GM10266 (cell line): ENCODE data around the gene HLCS.
A peak's percentile ranks its signal among the peaks of the same experiment; 100 is the strongest.

ENCODE experiments used
- DNase-seq: peaks from one replicate; pipeline ENCODE4 v3.0.0; 2012; ENCODE audit errors: extremely low spot score
- CTCF ChIP-seq: IDR thresholded peaks from 2 replicates; pipeline ENCODE4 v1.5.1; 2012; ENCODE audit warnings: mild to moderate bottlenecking, low read depth; ENCODE audit not compliant: control insufficient read depth, insufficient read depth; ENCODE audit errors: missing control alignments

The HLCS gene

GRCh38 chr21:36859744-36860501 is 106.5 kb downstream of the HLCS start:
- DNase-seq: peak; percentile 36
- no peak for TF ChIP-seq CTCF

DNA sequence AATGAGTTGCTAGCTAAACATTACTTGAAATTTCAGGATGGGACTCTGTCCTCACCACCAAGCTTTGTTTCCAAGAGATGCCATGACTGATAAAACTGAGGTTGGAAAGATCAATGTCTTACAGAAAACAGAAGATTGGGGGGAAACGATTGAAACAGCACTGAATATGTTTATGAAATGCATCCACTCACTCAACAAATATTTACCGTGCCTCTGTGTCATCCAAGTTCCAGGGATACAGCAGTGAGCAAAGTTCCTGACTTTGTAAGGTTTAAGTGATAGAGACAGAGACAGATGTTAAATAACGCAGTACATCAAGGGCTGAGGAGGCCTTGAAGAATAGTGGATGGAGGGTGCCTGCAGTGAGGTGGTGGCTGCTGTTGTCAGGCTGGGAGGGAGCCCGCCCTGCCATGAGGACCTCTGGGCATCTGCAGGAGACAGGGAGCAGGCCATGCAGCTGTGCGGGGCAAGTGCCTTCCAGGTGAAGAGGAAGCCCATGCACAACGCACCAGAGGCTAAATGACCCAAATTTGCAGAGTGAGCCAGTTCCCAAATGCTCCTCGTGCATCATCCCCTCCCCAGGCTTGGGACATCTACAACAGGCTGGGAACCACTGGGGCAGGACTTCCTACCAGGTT is 108.0 kb downstream of the HLCS start:
- no peak for TF ChIP-seq CTCF
- DNase-seq: no peak

DNA sequence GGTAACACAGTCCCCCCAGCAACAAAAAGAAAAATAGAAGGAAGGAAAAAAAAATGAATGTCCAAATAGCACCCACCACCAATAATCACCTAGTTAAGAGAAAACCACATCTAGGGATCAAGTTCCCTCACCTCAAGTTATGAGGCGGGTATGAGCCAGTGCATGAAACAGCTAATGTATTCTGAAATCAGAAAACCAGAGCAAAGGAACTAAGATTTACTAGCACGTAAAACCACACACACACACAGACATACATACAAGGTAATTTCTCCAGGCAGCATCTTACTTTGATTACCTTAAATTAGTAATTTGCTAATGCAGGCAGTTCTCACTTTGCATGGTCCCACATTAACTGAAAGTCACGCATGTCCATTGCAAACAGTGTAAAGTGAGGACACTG is 109.8 kb downstream of the HLCS start:
- TF ChIP-seq CTCF: no peak
- DNase-seq: no peak

- peak; percentile 50 for DNase-seq
- TF ChIP-seq CTCF: peak; percentile 51
Observed at GRCh38 chr21:36854391-36854790, 112.1 kb downstream of the HLCS start.

DNA sequence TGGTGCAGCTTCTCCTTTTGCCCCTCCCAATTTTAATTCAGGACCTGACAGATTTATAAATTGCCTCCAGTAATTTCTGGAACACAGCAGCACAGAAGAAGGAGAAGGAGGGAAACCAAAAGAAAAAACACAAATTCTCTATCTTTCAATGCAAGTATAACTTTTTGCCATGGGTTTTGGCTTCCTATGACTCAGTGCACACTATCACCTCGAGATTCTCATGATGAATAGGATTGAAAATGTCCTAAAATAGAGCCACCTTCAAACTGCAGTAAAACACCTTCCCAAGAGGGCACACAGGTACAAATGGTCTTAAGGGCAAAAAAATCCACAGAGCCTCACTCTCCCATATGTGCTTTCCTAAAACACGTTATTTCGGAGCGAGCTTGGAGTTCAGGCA is 113.6 kb downstream of the HLCS start:
- no peak for DNase-seq
- no peak for TF ChIP-seq CTCF

GRCh38 chr21:36852293-36852692 is 114.2 kb downstream of the HLCS start:
- DNase-seq: no peak
- no peak for TF ChIP-seq CTCF

- DNase-seq: no peak
- TF ChIP-seq CTCF: no peak
Observed at GRCh38 chr21:36851121-36851520, 115.3 kb downstream of the HLCS start.
